Breast epithelium (tissue), 3 donors: ENCODE measurements around the gene ATP6AP1.
"Not testable (repeated sequence)": the region's sequence is repeated elsewhere in the genome, so short reads cannot be mapped to it uniquely, and the experiment has no call there.

ENCODE experiments used
- POLR2A ChIP-seq: fragments of 450-650 bp; IDR thresholded peaks from one replicate; pipeline ENCODE4 v1.6.1; 2016; ENCODE audit warnings: antibody characterized with exemption, mild to moderate bottlenecking, moderate library complexity
- POLR2AphosphoS5 ChIP-seq, 3 donors: sonication (generic); formaldehyde crosslinking; IDR thresholded peaks; one replicate each; pipeline ENCODE4 v1.6.1; 2017; ENCODE audit warnings: antibody characterized with exemption in 3 of 3
- TF ChIP-seq, protein P1 (sequence below), 3 donors: fragments of 450-650 bp; IDR thresholded peaks; one replicate each; pipeline ENCODE4 v1.5.1; 2016 to 2017; ENCODE audit warnings: antibody characterized with exemption in 3 of 3, mild to moderate bottlenecking in 3 of 3, moderate library complexity in 3 of 3

DNA sequence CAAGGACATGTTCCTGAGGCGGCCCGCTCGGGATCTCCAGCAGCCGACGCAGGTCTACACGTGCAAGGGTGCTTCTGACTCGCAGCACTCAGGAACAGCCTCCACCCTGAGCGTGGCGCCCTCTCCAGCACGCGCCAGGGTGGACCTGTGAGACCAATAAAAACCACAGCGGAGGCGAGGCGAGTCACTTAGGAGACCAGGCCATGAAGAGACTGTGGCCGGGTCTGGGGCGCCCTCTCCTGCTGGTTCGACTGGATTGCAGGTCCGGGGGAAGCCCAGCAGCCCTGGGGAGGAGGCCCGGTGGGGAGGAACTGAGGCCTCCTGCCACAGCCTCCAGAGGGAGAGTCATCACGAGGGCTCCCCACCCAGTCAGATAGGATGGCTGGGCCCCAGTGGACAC is 40.4 kb upstream of the ATP6AP1 start:
- TF ChIP-seq, protein P1, sequence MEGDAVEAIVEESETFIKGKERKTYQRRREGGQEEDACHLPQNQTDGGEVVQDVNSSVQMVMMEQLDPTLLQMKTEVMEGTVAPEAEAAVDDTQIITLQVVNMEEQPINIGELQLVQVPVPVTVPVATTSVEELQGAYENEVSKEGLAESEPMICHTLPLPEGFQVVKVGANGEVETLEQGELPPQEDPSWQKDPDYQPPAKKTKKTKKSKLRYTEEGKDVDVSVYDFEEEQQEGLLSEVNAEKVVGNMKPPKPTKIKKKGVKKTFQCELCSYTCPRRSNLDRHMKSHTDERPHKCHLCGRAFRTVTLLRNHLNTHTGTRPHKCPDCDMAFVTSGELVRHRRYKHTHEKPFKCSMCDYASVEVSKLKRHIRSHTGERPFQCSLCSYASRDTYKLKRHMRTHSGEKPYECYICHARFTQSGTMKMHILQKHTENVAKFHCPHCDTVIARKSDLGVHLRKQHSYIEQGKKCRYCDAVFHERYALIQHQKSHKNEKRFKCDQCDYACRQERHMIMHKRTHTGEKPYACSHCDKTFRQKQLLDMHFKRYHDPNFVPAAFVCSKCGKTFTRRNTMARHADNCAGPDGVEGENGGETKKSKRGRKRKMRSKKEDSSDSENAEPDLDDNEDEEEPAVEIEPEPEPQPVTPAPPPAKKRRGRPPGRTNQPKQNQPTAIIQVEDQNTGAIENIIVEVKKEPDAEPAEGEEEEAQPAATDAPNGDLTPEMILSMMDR (IDR thresholded peaks at IDR 0.05) = not testable (repeated sequence)
- not testable (repeated sequence) for TF ChIP-seq POLR2A; POLR2AphosphoS5 (IDR thresholded peaks at IDR 0.05)
